H1 (cell line): ENCODE results near the gene NUP210. TPM values are rescaled to one million over a fixed set of nuclear protein-coding genes. Genes with fewer than 3 reads are reported as not detected.

ENCODE experiments used
- CTCF ChIA-PET: fragments of 300-600 bp; sonication (Branson Sonifier 250); formaldehyde crosslinking; loops from one replicate; lab custom pipeline; 2021; ENCODE audit not compliant: partially characterized antibody; lab: Charles Lee
- POLR2A ChIA-PET: fragments of 300-600 bp; sonication (Branson Sonifier 250); formaldehyde crosslinking; loops from one replicate; lab custom pipeline; 2021; ENCODE audit warnings: inconsistent platforms; ENCODE audit not compliant: partially characterized antibody; lab: Charles Lee
- DNase-seq, 2 experiments: peaks; one replicate each; pipeline versions ENCODE4 v3.0.0 to v3.0.0-alpha.2; 2010 to 2022; ENCODE audit warnings: low spot score in 2 of 2, low read depth in 1 of 2, mixed read lengths in 1 of 2
- FAIRE-seq: peaks from 2 replicates; lab custom pipeline; 2011; peaks lifted over from hg19 to GRCh38; lab: Jason Lieb, UNC
- H2AFZ ChIP-seq: 2 replicates; pipeline ENCODE4 v1.8.1; 2012; ENCODE audit warnings: low read length, inconsistent platforms
- H2AK5ac ChIP-seq: 2 replicates; pipeline ENCODE4 v1.6.1; 2013; ENCODE audit warnings: low read depth, low read length
- H2BK120ac ChIP-seq: replicated peaks from 2 replicates; pipeline ENCODE3; 2013; ENCODE audit warnings: low read depth, low read length, inconsistent platforms
- H2BK12ac ChIP-seq: 2 replicates; pipeline ENCODE4 v1.6.1; 2013; ENCODE audit warnings: low read depth, low read length
- H2BK15ac ChIP-seq: 2 replicates; pipeline ENCODE4 v1.6.1; 2013; ENCODE audit warnings: low read length
- H2BK20ac ChIP-seq: 2 replicates; pipeline ENCODE4 v1.6.1; 2013; ENCODE audit warnings: low read length
- H2BK5ac ChIP-seq: 2 replicates; pipeline ENCODE4 v1.6.1; 2013; ENCODE audit warnings: low read depth, low read length
- H3K14ac ChIP-seq: 2 replicates; pipeline ENCODE4 v1.6.1; 2013; ENCODE audit warnings: inconsistent platforms; ENCODE audit not compliant: insufficient read length
- H3K18ac ChIP-seq: 2 replicates; pipeline ENCODE4 v1.6.1; 2013; ENCODE audit warnings: low read length; ENCODE audit errors: extremely low read depth
- H3K23ac ChIP-seq: 2 replicates; pipeline ENCODE4 v1.6.1; 2013; ENCODE audit warnings: inconsistent platforms; ENCODE audit not compliant: insufficient read length
- H3K23me2 ChIP-seq: 2 replicates; pipeline ENCODE4 v1.6.1; 2013; ENCODE audit warnings: low read depth, low read length
- H3K27ac ChIP-seq: 2 replicates; pipeline ENCODE4 v1.6.1; 2011; ENCODE audit warnings: low read depth, low read length, inconsistent platforms
- H3K27me3 ChIP-seq, 4 experiments: replicated peaks in 1 of 4; 1 replicate in 1 of 4; 2 replicates in 3 of 4; pipeline versions ENCODE4 v1.6.1 to v1.8.1; 2011 to 2013; ENCODE audit warnings: low read length in 3 of 4, mild to moderate bottlenecking in 3 of 4, inconsistent platforms in 2 of 4, mixed read lengths in 2 of 4, moderate library complexity in 1 of 4; ENCODE audit not compliant: control insufficient read depth in 3 of 4, insufficient read depth in 3 of 4; ENCODE audit errors: extremely low read depth in 1 of 4
- H3K36me3 ChIP-seq, 4 experiments: 2 replicates each; pipeline versions ENCODE4 v1.6.1 to v1.8.1; 2011 to 2013; ENCODE audit warnings: mild to moderate bottlenecking in 4 of 4, low read length in 3 of 4, moderate library complexity in 2 of 4, control low read depth in 1 of 4, inconsistent platforms in 1 of 4; ENCODE audit not compliant: insufficient read depth in 4 of 4, control insufficient read depth in 2 of 4
- H3K4ac ChIP-seq: replicated peaks from 2 replicates; pipeline ENCODE3; 2013; ENCODE audit warnings: low read length, low read depth, mixed read lengths, inconsistent platforms; ENCODE audit not compliant: insufficient read length
- H3K4me1 ChIP-seq, 4 experiments: replicated peaks in 1 of 4; 1 replicate in 1 of 4; 2 replicates in 3 of 4; pipeline versions ENCODE4 v1.6.1 to v1.8.1; 2011 to 2013; ENCODE audit warnings: low read length in 3 of 4, inconsistent platforms in 2 of 4, mixed read lengths in 1 of 4; ENCODE audit not compliant: insufficient read depth in 4 of 4, control insufficient read depth in 3 of 4
- H3K4me2 ChIP-seq, 2 experiments: 2 replicates each; pipeline versions ENCODE4 v1.6.1 to v1.8.1; 2011 to 2013; ENCODE audit warnings: low read depth in 2 of 2, low read length in 2 of 2, control low read depth in 1 of 2, inconsistent platforms in 1 of 2, mild to moderate bottlenecking in 1 of 2; ENCODE audit not compliant: insufficient read depth in 1 of 2
- H3K4me3 ChIP-seq, 4 experiments: fragments of 200-600, 300-600 bp in 1 of 4; sonication (generic), shearing (Covaris generic), sonication (Bioruptor Twin) in 1 of 4; 2 replicates each; pipeline versions ENCODE4 v1.5.1 to v1.8.1; 2011 to 2016; ENCODE audit warnings: low read length in 4 of 4, low read depth in 3 of 4, control low read depth in 2 of 4, inconsistent platforms in 2 of 4, mild to moderate bottlenecking in 2 of 4, mixed read lengths in 1 of 4, moderate library complexity in 1 of 4; ENCODE audit not compliant: insufficient read depth in 2 of 4; ENCODE audit errors: extremely low read depth in 1 of 4
- H3K56ac ChIP-seq: replicated peaks from 2 replicates; pipeline ENCODE3; 2013; ENCODE audit warnings: low read depth, mild to moderate bottlenecking, mixed read lengths, low read length, inconsistent platforms; ENCODE audit not compliant: insufficient read length
- H3K79me1 ChIP-seq: 2 replicates; pipeline ENCODE4 v1.6.1; 2013; ENCODE audit warnings: low read depth, low read length, control low read depth
- H3K79me2 ChIP-seq, 2 experiments: 2 replicates each; pipeline versions ENCODE4 v1.6.1 to v1.8.1; 2012 to 2013; ENCODE audit warnings: low read length in 2 of 2, mild to moderate bottlenecking in 2 of 2, inconsistent platforms in 1 of 2; ENCODE audit not compliant: insufficient read depth in 2 of 2, control insufficient read depth in 1 of 2
- H3K9ac ChIP-seq, 4 experiments: replicated peaks in 1 of 4; 1 replicate in 1 of 4; 2 replicates in 3 of 4; pipeline versions ENCODE4 v1.6.1 to v1.8.1; 2011 to 2013; ENCODE audit warnings: low read depth in 3 of 4, low read length in 3 of 4, control low read depth in 2 of 4, mild to moderate bottlenecking in 2 of 4, moderate library complexity in 2 of 4, inconsistent platforms in 1 of 4; ENCODE audit errors: extremely low read depth in 1 of 4
- H3K9me3 ChIP-seq, 2 experiments: 2 replicates each; pipeline versions ENCODE4 v1.6.1 to v1.8.1; 2012 to 2013; ENCODE audit warnings: mild to moderate bottlenecking in 2 of 2, moderate library complexity in 2 of 2, control low read depth in 1 of 2, inconsistent platforms in 1 of 2, low read depth in 1 of 2, low read length in 1 of 2, mixed read lengths in 1 of 2; ENCODE audit not compliant: insufficient read depth in 2 of 2
- H4K20me1 ChIP-seq, 2 experiments: replicated peaks in 1 of 2; 2 replicates each; pipeline versions ENCODE3 to v1.8.1; 2011 to 2013; ENCODE audit warnings: inconsistent platforms in 2 of 2, low read length in 2 of 2, mild to moderate bottlenecking in 1 of 2; ENCODE audit not compliant: insufficient read depth in 2 of 2, control insufficient read depth in 1 of 2
- H4K5ac ChIP-seq: 2 replicates; pipeline ENCODE4 v1.6.1; 2013; ENCODE audit warnings: low read length, low read depth, mixed read lengths, inconsistent platforms; ENCODE audit not compliant: insufficient read length
- H4K8ac ChIP-seq: 2 replicates; pipeline ENCODE4 v1.8.0; 2013; ENCODE audit warnings: mild to moderate bottlenecking, moderate library complexity, low read length, inconsistent platforms; ENCODE audit not compliant: insufficient read depth; ENCODE audit errors: extremely low read depth
- H4K91ac ChIP-seq: replicated peaks from 2 replicates; pipeline ENCODE3; 2013; ENCODE audit warnings: low read length, mixed read lengths, inconsistent platforms; ENCODE audit not compliant: insufficient read length
- HDAC6 ChIP-seq: IDR thresholded peaks from one replicate; pipeline ENCODE4 v1.7.1; 2012; ENCODE audit warnings: low read depth, mild to moderate bottlenecking, inconsistent platforms, low read length, moderate library complexity
- JUND ChIP-seq: IDR thresholded peaks from 2 replicates; pipeline ENCODE4 v1.6.1; 2011; ENCODE audit warnings: mild to moderate bottlenecking, improper control_type of control experiment, low read length
- MAFK ChIP-seq: IDR thresholded peaks from 2 replicates; pipeline ENCODE4 v1.6.1; 2012; ENCODE audit warnings: low read depth, mild to moderate bottlenecking, improper control_type of control experiment, low read length
- NANOG ChIP-seq: IDR thresholded peaks from 2 replicates; pipeline ENCODE4 v1.6.1; 2011; ENCODE audit warnings: low read length, low read depth, mild to moderate bottlenecking, inconsistent platforms; ENCODE audit not compliant: insufficient read depth, poor library complexity, severe bottlenecking
- POLR2A ChIP-seq, 2 experiments: IDR thresholded peaks; 1 replicate in 1 of 2; 2 replicates in 1 of 2; pipeline ENCODE4 v1.6.1; 2011; ENCODE audit warnings: low read depth in 2 of 2, low read length in 2 of 2, mild to moderate bottlenecking in 2 of 2; ENCODE audit errors: control extremely low read depth in 1 of 2
- POLR2AphosphoS5 ChIP-seq: IDR thresholded peaks from 2 replicates; pipeline ENCODE4 v1.6.1; 2011; ENCODE audit warnings: low read depth, low read length
- RNF2 ChIP-seq: fragments of 200-900, 300-1000 bp; sonication (generic); IDR thresholded peaks from 2 replicates; pipeline ENCODE4 v1.7.1; 2016; ENCODE audit warnings: borderline replicate concordance, low read depth, mild to moderate bottlenecking, antibody characterized with exemption, low read length; ENCODE audit not compliant: poor library complexity, severe bottlenecking; ENCODE audit errors: missing control alignments
- WGBS, 2 experiments: shearing (Covaris generic) in 1 of 2; methylation state at CpG; one replicate each; pipeline versions ENCODE4 v1.1.6 to v1.1.7; 2013 to 2015; ENCODE audit warnings: low lambda C conversion rate in 2 of 2, mixed read lengths in 2 of 2, inconsistent platforms in 1 of 2, low coverage in 1 of 2, missing lambda C conversion rate in 1 of 2; ENCODE audit not compliant: insufficient replicate concordance in 2 of 2, insufficient coverage in 1 of 2, insufficient read length in 1 of 2; ENCODE audit errors: extremely low coverage in 1 of 2, missing lambda C conversion rate in 1 of 2; 5-methylcytosine and 5-hydroxymethylcytosine counted together
- polyA plus RNA-seq, 7 experiments: library from polyadenylated mRNA; depleted of rRNA in 3 of 7; stranded (reverse) in 5 of 7; unstranded in 2 of 7; fragments of >200 nt in 5 of 7; fragments of 200-250 nt in 2 of 7; gene quantifications; 1 replicate in 5 of 7; 2 replicates in 1 of 7; 4 replicates in 1 of 7; pipeline versions ENCODE4 v1.2.1 to v1.2.3, GENCODE V29; 2011 to 2013; ENCODE audit warnings: missing spikeins in 2 of 7, mixed read lengths in 2 of 7
- total RNA-seq: library from RNA; stranded (reverse); fragmentation: NEBNext Ultra II Directional; extraction: Animal tissue kit (Norgen Biotek cat#: 25700); gene quantifications from 2 replicates; pipeline ENCODE4 v1.2.1, GENCODE V29; 2021
- TF ChIP-seq, protein P1 (sequence below): IDR thresholded peaks from 2 replicates; pipeline ENCODE4 v1.6.1; 2011; ENCODE audit warnings: low read depth, mild to moderate bottlenecking, low read length; ENCODE audit not compliant: insufficient read depth
- TF ChIP-seq, protein P2 (sequence below): IDR thresholded peaks from 2 replicates; pipeline ENCODE4 v1.6.1; 2012; ENCODE audit warnings: low read length, inconsistent platforms

Gene NUP210
- total and polyA plus RNA-seq, 2 of the 8 experiments (the other 6 are each of a cell fraction or from before 2014, with no cell fraction given) = 51.0 to 53.7 TPM

GRCh38 chr3:13358051-13358450 lies 62.1 kb downstream of the NUP210 start:
- Histone ChIP-seq H3K23ac (no peak overlapping the region), H3K36me3 (peaks cover 12 to 37% (median 27%) of the 10 kb centered on the region in 4 experiments), H2BK20ac (no peak overlapping the region), H3K23me2 (no peaks in the 10 kb centered on the region), H3K56ac (no peak overlapping the region), H3K18ac (no peak overlapping the region), H2BK15ac (no peak overlapping the region), H3K79me2 (no peaks in the 10 kb centered on the region), H3K4me2 (no peak overlapping the region), H3K4me1 (no peaks in the 10 kb centered on the region), H2AFZ (no peak overlapping the region), H4K91ac (no peak overlapping the region), H2BK5ac (no peak overlapping the region), H2BK120ac (no peak overlapping the region)
- no peak for FAIRE-seq
- CTCF ChIA-PET = interaction anchor here (0.6 to 4.1 kb wide), 9 partner anchors 7 to 270 kb away, joined by 3 to 18 read pairs (median 3); no protein-coding TSS in a partner anchor
- WGBS, 2 experiments = 91% methylated on average over 18 of the region's 18 CpGs; no CpG with 5 or more reads in 1 of the 2 experiments
- TF ChIP-seq JUND (no peak), POLR2A (IDR thresholded peaks at IDR 0.05; ENCODE audit: control extremely low read depth in 1 of 2, low read depth in 2 of 2, low read length in 2 of 2) (no peak), HDAC6 (no peak), NANOG (no peak), POLR2AphosphoS5 (no peak), RNF2 (no peak), MAFK (no peak)
- TF ChIP-seq, protein P1, sequence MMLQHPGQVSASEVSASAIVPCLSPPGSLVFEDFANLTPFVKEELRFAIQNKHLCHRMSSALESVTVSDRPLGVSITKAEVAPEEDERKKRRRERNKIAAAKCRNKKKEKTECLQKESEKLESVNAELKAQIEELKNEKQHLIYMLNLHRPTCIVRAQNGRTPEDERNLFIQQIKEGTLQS = no peak
- TF ChIP-seq, protein P2, sequence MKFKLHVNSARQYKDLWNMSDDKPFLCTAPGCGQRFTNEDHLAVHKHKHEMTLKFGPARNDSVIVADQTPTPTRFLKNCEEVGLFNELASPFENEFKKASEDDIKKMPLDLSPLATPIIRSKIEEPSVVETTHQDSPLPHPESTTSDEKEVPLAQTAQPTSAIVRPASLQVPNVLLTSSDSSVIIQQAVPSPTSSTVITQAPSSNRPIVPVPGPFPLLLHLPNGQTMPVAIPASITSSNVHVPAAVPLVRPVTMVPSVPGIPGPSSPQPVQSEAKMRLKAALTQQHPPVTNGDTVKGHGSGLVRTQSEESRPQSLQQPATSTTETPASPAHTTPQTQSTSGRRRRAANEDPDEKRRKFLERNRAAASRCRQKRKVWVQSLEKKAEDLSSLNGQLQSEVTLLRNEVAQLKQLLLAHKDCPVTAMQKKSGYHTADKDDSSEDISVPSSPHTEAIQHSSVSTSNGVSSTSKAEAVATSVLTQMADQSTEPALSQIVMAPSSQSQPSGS = no peak
- TF ChIP-seq, all 59 proteins: peak for 0
- Histone ChIP-seq H2BK12ac (no peak overlapping the region), H4K5ac (no peak overlapping the region), H3K9me3 (no peaks in the 10 kb centered on the region), H3K14ac (no peak overlapping the region), H3K79me1 (no peaks in the 10 kb centered on the region), H3K27me3 (no peaks in the 10 kb centered on the region; a peak in 1 of 7 replicates), H3K27ac (no peak overlapping the region), H3K9ac (no peak overlapping the region), H4K20me1 (peaks cover 0 to 3% of the 10 kb centered on the region in 2 experiments), H3K4ac (no peak overlapping the region), H2AK5ac (no peak overlapping the region), H3K4me3 (no peak overlapping the region), H4K8ac (no peak overlapping the region)
- POLR2A ChIA-PET = interaction anchor here (1.3 to 1.4 kb wide), 2 partner anchors 9 to 12 kb away, joined by 3 read pairs; no protein-coding TSS in a partner anchor
- DNase-seq = no peak
